ENCODE measurements around the gene AIG1.

The AIG1 gene

GRCh38 chr6:143179901-143180612, 119.4 kb downstream of the AIG1 start:
- Histone ChIP-seq H3K9me2 (ENCODE audit: low read depth, low read length) (no peaks in the 10 kb centered on the region), H2AFZ (ENCODE audit: low read length) (no peak overlapping the region), H3K4me1 (ENCODE audit: insufficient read depth, low read length, severe bottlenecking) (no peaks in the 10 kb centered on the region), H3K27me3 (ENCODE audit: insufficient read depth, low read length) (no peaks in the 10 kb centered on the region), H3K79me2 (ENCODE audit: insufficient read depth, low read length) (no peaks in the 10 kb centered on the region), H4K20me1 (ENCODE audit: insufficient read depth, low read length) (no peaks in the 10 kb centered on the region), H3K4me3 (ENCODE audit: low read depth, low read length, poor library complexity, severe bottlenecking) (no peak overlapping the region), H3K36me3 (ENCODE audit: insufficient read depth, low read length) (no peaks in the 10 kb centered on the region), H3F3A (ENCODE audit: insufficient read depth, low read length) (no peaks in the 10 kb centered on the region), H3K4me2 (ENCODE audit: low read length) (no peak overlapping the region), H3K9me3 (ENCODE audit: low read length) (no peaks in the 10 kb centered on the region), H3K27ac (ENCODE audit: low read depth, low read length, poor library complexity, severe bottlenecking) (no peak overlapping the region), H3K9ac (ENCODE audit: low read length) (no peak overlapping the region)
- TF ChIP-seq CTCF (IDR thresholded peaks at IDR 0.05; ENCODE audit: low read length) = no peak
- no peak for TF ChIP-seq EZH2 (IDR thresholded peaks at IDR 0.05; ENCODE audit: borderline replicate concordance, low read length)

- Histone ChIP-seq H2AFZ (ENCODE audit: low read length) (no peak overlapping the region), H3K4me2 (ENCODE audit: low read length) (no peak overlapping the region), H3K27me3 (ENCODE audit: insufficient read depth, low read length) (no peaks in the 10 kb centered on the region), H3K9ac (ENCODE audit: low read length) (no peak overlapping the region), H3K27ac (ENCODE audit: low read depth, low read length, poor library complexity, severe bottlenecking) (no peak overlapping the region), H3F3A (ENCODE audit: insufficient read depth, low read length) (no peaks in the 10 kb centered on the region), H4K20me1 (ENCODE audit: insufficient read depth, low read length) (no peaks in the 10 kb centered on the region), H3K79me2 (ENCODE audit: insufficient read depth, low read length) (no peaks in the 10 kb centered on the region), H3K9me2 (ENCODE audit: low read depth, low read length) (no peaks in the 10 kb centered on the region), H3K4me1 (ENCODE audit: insufficient read depth, low read length, severe bottlenecking) (no peaks in the 10 kb centered on the region), H3K9me3 (ENCODE audit: low read length) (no peaks in the 10 kb centered on the region), H3K4me3 (ENCODE audit: low read depth, low read length, poor library complexity, severe bottlenecking) (no peak overlapping the region), H3K36me3 (ENCODE audit: insufficient read depth, low read length) (no peaks in the 10 kb centered on the region)
- no peak for TF ChIP-seq EZH2 (IDR thresholded peaks at IDR 0.05; ENCODE audit: borderline replicate concordance, low read length)
- TF ChIP-seq CTCF (IDR thresholded peaks at IDR 0.05; ENCODE audit: low read length) = no peak
Measured at GRCh38 chr6:143180826-143181225, 120.1 kb downstream of the AIG1 start.

- Histone ChIP-seq H4K20me1 (ENCODE audit: insufficient read depth, low read length) (no peaks in the 10 kb centered on the region), H3F3A (ENCODE audit: insufficient read depth, low read length) (no peaks in the 10 kb centered on the region), H3K9ac (ENCODE audit: low read length) (no peak overlapping the region), H3K36me3 (ENCODE audit: insufficient read depth, low read length) (no peaks in the 10 kb centered on the region), H3K79me2 (ENCODE audit: insufficient read depth, low read length) (no peaks in the 10 kb centered on the region), H3K9me2 (ENCODE audit: low read depth, low read length) (no peaks in the 10 kb centered on the region), H3K27ac (ENCODE audit: low read depth, low read length, poor library complexity, severe bottlenecking) (no peak overlapping the region), H3K4me2 (ENCODE audit: low read length) (no peak overlapping the region), H2AFZ (ENCODE audit: low read length) (no peak overlapping the region), H3K27me3 (ENCODE audit: insufficient read depth, low read length) (no peaks in the 10 kb centered on the region), H3K4me3 (ENCODE audit: low read depth, low read length, poor library complexity, severe bottlenecking) (no peak overlapping the region), H3K4me1 (ENCODE audit: insufficient read depth, low read length, severe bottlenecking) (no peaks in the 10 kb centered on the region), H3K9me3 (ENCODE audit: low read length) (no peaks in the 10 kb centered on the region)
- TF ChIP-seq EZH2 (IDR thresholded peaks at IDR 0.05; ENCODE audit: borderline replicate concordance, low read length) (no peak), CTCF (IDR thresholded peaks at IDR 0.05; ENCODE audit: low read length) (no peak)
Measured at GRCh38 chr6:143183666-143184065, 123.0 kb downstream of the AIG1 start.

Measured in OCI-LY1 (cell line).